Peyer's patch (tissue), 4 donors: Measurements from ENCODE around the gene NMT1.

Experiments used
- POLR2A ChIP-seq, 2 donors: fragments of 450-650 bp; IDR thresholded peaks; one replicate each; pipeline ENCODE4 v1.5.1; 2017; ENCODE audit warnings: antibody characterized with exemption in 2 of 2, mild to moderate bottlenecking in 2 of 2, moderate library complexity in 2 of 2
- TF ChIP-seq, protein P1 (sequence below), 6 experiments: fragments of 450-650 bp in 4 of 6; fragments of 200-600 bp in 2 of 6; sonication (generic) in 1 of 6; IDR thresholded peaks; one replicate each; pipeline ENCODE4 v1.5.1; 2017 to 2019; ENCODE audit warnings: antibody characterized with exemption in 6 of 6, mild to moderate bottlenecking in 3 of 6, moderate library complexity in 1 of 6

DNA sequence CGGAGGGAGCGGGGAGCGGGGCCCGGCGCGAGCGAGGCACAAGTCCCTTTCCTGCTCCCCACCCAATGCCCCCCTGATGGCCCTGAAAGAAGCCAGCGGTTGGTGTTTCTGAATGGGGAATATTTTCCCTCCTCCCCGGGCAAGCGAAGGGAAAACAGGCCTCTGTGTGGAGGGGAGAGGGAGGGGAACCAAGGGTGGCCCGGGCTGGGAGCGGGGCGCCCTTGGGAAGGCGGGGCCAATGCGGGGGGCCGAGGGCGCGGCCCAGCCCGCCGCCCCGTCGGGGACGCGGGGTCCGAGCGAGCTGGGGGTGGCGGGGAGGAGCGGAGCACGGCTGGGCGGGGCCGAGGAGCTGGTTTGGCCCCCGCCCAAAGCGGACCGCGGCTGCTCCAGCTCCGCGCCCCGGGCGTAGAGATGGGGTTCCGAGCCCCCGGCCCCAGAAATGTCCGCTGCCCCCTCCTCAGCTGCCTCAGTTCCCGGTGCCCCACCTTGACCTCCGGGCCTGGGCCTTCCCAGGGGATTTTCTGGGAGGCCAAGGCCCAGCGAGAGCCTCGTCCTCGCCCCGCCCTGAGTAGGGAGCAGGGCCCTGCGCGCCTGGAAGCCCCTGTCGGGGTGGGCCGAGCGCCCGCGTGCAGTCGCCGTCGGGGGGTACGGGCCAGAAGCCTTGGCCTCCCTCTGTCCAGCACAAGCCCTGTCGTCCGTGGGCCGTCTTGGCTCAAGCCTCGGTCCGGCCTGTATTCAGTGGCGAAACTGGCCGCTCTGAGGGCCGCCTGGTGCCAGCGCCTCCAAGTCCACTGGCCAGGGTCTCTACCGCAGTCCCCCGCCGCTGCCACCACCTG is 83.3 kb downstream of the NMT1 start:
- TF ChIP-seq, protein P1, sequence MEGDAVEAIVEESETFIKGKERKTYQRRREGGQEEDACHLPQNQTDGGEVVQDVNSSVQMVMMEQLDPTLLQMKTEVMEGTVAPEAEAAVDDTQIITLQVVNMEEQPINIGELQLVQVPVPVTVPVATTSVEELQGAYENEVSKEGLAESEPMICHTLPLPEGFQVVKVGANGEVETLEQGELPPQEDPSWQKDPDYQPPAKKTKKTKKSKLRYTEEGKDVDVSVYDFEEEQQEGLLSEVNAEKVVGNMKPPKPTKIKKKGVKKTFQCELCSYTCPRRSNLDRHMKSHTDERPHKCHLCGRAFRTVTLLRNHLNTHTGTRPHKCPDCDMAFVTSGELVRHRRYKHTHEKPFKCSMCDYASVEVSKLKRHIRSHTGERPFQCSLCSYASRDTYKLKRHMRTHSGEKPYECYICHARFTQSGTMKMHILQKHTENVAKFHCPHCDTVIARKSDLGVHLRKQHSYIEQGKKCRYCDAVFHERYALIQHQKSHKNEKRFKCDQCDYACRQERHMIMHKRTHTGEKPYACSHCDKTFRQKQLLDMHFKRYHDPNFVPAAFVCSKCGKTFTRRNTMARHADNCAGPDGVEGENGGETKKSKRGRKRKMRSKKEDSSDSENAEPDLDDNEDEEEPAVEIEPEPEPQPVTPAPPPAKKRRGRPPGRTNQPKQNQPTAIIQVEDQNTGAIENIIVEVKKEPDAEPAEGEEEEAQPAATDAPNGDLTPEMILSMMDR (IDR thresholded peaks at IDR 0.05): no peak
- peak in 1 of 2 donors; percentile 11 for TF ChIP-seq POLR2A (IDR thresholded peaks at IDR 0.05)
